Skin of body (tissue), 2 donors: ENCODE measurements around the gene SFXN4. TPM values are rescaled to one million over a fixed set of nuclear protein-coding genes. Genes with fewer than 3 reads are reported as not detected.
"Not testable (repeated sequence)": the region's sequence is repeated elsewhere in the genome, so short reads cannot be mapped to it uniquely, and the experiment has no call there.

Experiments used
- DNase-seq: peaks from one replicate; lab custom pipeline; 2025; lab: John Stamatoyannopoulos, UW
- total RNA-seq: library from RNA; depleted of rRNA; stranded (reverse); fragments of >200 nt; gene quantifications from one replicate; pipeline ENCODE4 v1.2.3, GENCODE V29; 2014

The SFXN4 gene
- total RNA-seq, 1 donor from 2014 or later: 11.4 TPM

DNA sequence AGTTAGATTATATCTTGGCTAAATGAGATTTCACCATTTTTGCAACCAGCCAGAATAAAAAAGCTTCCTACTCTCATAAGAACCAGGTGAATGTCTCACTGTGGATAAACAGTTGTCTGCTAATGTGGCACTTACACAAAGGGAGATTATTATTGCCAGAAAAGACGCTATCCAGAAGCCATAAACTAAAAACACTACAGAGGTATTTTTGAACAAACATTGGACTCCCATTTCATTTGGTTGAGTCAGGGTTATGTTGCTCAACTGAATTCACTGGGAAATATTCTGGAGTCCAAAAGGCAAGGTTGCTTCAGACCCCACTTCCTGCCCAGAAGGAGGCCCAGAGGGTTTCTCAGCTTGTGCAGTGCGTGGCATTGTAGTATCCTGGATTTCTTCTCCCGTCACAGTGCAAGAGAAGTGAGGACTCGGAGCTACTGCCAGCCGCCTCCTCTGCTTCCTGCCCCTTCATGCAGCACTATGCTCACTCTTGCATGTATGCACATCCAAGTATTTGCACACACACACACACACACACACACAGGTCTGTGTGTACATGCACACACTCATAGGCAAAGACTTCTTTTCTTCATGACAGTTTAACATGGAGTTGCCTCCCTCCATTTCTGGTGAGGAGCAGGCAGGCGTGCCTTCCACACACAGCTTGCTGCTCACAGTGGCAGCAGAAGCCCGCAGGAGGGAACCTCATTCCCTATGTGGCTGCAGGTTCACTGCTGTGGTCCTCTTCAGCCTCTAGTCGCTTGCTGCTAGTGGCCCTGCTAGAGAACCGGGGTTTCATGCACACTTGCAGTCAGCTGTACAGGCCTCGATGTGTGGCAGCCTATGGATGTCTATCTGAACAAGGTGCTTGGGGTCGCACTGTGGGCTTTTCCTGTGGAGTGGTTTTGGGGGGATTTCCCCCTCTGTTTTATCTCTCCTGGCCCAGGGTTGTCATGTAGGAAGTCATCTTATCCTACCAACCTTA, 51.5 kb downstream of the SFXN4 start:
- no peak for DNase-seq

DNA sequence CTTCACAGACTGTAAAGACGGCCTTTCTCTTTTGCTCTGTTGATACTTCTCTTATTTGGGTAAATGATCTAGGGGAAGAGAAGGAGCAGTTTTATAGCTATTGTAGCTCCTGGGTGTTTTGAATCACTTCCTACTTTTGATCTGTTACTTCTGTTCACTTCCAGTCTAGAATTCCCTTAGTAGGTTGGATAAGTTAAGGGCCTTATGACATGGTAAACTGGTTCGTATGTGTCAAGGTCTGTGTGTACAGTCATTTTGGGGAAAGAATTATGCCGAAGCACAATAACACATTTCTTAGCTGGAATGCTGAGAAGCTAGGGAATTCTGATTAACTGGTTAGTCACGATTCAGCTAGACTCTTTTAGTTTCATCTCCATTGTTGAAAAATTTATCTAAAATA, 53.5 kb downstream of the SFXN4 start:
- DNase-seq: no peak

DNA sequence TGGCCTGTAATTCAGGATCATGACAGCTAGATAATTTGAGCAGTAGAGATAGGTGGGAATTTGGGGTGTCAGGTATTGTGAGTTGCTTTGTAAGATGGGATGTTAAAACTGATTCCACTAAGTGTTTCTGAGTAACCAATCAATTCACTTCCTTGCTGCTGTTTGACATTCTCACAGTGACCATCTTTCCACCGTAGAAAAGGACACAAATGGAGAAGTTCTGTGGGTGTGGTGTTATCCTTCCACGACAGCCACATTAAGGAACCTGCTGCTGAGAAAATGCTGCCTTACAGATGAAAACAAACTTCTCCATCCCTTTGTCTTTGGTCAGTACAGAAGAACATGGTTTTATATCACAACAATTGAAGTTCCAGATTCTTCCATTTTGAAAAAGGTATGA, 57.7 kb downstream of the SFXN4 start:
- DNase-seq: not testable (repeated sequence)

DNA sequence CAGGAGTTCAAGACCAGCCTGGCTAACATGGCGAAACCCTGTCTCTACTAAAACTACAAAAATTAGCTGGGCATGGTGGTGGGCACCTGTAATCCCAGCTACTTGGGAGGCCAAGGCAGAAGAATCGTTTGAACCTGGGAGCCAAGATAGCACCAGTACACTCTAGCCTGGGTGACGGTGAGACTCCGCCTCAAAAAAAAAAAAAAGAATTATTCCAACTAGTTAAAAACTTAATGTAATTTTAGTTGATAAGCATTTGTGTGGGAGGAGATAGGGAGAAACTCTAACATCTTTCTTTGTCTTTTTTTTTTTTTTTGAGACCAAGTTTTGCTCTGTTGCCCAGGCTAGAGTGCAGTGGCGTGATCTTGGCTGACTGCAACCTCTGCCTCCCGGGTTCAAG, 58.4 kb downstream of the SFXN4 start:
- DNase-seq: not testable (repeated sequence)

DNA sequence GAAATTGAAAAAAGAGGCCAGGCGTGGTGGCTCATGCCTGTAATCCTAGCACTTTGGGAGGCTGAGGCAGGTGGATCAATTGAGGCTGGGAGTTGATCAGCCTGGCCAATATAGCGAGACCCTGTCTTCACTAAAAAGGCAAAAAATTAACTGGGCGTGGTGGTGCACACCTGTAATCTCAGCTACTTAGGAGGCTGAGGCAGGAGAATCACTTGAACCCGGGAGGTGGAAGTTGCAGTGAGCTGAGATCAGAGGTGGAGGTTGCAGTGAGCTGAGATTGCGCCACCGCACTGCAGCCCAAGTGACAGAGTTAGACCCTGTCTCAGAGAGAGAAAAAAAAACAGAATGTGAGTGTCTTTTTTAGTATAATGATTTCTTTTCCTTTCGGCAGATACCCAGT, 59.6 kb downstream of the SFXN4 start:
- not testable (repeated sequence) for DNase-seq

DNA sequence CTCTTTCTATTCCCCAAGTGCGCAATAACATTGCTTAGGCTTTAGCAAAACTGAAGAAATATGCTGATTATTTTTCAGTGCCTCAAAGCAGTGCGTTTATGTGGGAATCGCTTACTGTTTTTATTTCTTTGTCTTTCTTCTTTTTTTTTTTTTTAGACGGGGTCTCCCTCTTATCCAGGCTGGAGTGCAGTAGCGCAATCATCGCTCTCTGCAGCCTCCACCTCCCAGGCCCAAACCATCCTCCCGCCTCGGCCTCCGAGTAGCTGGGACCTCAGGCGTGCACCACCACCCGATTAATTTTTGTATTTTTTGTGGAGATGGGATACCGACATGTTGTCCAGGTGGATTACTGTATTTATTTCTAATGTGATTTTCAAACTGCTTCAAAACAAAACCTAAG, 60.4 kb downstream of the SFXN4 start:
- no peak for DNase-seq

DNA sequence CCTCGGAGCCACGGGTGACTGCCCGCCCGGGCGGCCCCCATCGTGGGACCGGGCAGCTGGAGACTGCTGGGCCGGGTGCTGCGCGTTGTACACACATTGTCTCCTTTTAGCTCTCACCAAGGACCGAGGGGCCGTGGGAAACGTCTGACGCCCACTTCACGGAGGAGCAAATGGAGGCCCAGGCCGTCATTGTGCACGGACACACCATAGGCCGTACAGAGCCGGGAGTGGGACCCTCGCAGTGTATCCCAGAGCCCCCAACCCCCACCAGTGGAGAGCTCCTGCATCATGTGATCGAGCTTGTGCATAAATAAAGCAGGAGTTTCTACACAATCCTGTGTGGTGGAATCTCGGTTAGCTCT, 60.9 kb downstream of the SFXN4 start:
- no peak for DNase-seq

DNA sequence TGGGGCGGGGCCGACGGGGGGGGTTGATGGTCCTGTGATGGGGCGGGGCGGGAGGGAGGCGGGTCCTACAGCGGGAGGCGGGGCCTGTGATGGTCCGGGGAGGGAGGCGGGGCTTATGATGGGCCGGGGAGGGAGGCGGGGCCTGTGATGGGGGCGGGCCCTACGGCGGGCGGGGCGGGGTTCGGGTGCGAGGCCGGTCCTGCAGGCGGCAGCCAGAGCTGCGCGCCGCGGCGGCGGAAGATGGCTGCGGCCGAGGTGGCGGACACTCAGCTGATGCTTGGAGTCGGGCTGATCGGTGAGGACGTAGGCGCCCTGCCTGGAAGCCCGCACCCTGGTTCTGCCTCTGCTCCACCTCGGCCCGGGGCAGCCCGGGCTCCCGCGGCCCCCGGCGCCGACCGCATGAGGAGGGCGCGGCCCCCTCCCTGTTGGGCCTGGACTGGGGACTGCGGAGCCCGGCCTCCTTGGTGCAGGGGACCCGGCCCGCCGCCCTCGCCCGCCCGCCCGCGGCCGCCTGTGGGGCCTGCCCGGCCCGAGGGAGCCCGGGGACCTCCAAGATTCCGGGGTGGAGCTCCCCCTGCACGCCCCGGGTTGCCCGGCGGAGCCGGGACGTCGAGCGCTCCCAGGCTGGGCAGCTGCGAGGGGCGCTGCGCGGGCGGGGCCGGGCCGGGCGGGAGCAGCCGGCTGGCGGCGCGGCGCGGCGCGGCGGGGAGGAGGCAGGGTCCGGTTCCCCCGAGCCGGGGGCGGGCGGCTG, 61.4 kb downstream of the SFXN4 start, which contains the start of gene DENND10:
Gene DENND10, plus strand, starts transcription at position 211 of the 751 bp plus-strand sequence. Its CDS starts 30 bp downstream, at position 241.
- peak; percentile 76 for DNase-seq

DNA sequence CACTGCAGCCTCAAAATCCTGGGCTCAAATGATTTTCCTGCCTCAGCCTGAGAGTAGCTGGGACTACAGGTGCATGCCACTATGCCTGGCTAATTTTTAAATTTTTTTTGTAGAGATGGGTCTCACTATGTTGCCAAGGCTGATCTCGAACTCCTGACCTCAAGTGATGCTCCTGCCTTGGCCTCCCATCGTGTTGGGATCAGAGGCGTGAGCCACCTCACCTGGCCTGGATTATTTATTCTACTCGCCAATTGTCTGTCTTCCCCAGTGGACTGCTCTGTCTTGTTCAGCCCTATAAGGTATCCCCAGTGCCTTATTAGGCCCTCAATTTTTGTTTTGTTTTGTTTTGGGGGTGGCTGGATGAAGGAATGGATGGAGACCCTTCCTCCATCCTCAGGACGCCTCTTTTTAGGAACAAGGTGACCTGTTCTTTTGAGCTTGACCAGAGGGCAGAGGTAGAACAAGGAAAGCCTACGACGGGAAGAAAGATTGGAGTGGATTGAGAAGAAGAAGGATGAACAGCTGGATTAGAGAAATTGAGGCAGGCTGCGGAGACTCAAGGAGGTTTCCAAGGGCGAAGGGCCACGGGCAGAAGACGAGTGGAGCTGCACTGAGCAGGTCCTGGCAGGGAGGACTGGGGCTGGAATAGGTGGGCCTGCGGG, 62.1 kb downstream of the SFXN4 start:
- DNase-seq: no peak

DNA sequence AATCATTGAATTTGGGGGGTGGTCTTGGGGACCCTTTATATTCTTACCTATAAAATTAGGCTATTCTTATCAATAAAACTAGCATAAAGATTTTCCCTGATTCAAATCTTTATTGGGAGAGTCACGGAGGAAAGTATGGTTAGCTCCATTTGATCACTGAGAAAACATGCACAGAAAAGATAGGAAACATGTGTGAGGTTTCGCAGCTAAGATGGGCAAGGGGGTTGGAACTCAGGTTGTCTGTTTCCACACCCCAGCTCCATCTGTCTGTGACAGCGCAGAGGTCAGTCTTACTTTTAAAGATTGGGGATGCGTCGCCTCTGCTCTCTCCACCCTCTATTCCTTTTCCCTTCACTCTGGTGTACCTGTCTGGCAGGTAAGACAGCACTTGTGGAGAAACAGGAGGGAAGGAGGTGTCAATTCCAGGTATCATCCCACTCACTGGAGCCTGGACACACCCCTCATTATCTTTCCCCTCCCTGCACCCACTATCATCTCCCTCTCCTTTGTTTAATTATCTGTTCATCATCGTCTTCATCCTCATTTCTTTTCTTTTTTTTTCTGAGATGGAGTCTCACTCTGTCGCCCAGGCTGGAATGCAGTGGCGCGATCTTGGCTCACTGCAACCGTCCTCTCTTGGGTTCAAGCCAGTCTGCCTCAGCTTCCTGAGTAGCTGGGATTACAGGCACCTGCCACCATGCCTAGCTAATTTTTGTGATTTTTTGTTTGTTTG, 64.0 kb downstream of the SFXN4 start:
- DNase-seq: no peak

DNA sequence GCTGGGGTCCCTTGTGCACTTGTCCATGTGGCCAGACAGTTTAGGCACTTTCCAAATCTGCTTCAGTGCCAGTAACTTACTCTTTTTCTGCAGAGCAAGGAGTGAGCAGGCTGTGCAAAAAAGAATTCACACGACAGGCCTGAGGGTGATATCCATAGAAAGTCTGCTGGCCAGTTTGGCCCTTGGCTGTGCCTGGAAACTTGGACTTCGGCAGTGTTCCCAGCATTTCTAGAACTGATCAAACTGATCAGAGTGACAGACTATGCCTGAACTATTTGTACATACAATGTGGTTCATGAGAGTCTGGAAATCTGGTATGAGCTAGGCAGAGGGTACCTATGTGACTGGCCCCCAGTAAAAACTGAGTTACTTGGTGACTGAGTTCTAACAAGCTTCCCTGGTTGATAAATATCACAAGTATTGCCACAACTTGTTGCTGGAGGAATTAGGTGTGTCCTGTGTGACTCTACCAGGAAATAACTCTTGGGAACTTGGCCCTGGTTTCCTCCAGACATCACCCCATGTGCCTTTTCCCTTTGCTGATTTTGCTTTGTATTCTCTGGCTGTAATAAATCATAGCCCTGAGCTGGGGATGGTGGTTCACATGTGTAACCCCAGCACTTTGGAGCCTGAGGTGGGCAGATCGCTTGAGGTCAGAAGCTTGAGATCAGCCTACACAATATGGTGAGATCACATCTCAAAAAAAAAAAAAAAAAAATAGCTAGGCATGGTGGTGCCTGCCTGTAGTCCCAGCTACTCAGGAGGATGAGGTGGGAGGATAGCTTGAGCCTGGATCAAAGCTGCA, 64.9 kb downstream of the SFXN4 start:
- no peak for DNase-seq

DNA sequence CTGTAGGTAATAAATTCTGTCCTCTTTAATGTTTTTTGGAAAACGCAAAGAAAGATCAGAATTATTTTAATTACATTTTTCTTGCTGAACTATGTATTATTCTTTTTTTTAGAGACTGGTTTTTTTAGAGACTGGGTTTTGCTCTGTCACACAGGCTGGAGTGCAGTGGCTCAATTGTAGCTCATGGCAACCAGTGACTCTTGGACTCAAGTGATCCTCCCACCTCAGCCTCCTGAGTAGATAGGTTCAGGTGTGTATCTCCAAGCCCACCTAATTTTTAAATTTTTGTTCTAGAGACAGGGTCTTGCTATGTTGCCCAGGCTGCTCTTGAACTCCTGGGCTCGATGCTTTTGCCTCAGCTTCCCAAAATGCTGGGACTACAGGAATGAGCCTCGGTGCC, 66.9 kb downstream of the SFXN4 start:
- no peak for DNase-seq

DNA sequence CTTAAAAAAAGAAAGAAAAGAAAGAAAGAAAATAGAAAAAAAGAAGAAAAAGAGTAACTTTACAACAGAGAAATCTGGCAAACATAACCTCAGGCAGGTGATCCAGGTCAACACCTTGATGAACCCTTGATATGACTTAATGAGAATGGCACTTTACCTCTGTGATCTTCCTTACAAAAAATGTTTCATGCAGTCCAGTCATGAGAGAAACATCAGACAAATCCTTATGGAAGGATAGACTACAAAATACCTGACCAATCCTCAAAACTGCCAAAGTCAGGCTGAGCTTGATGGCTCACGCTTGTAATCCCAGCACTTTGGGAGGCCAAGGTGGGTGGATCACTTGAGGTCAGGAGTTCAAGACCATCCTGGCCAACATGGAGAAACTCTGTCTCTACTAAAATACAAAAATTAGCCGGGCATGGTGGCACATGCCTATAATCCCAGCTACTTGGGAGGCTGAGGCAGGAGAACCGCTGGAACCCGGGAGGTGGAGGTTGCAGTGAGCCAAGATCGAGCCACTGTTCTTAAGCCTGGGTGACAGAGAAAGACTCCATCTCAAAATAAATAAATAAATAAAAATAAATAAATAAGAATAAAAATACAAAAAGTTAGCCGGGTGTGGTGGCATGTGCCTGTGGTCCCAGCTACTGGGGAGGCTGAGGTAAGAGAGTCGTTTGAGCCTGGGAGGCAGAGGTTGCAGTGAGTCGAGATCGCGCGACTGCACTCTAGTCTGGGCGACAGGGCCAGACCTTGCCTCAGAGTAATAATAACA, 68.7 kb downstream of the SFXN4 start:
- DNase-seq: not testable (repeated sequence)

DNA sequence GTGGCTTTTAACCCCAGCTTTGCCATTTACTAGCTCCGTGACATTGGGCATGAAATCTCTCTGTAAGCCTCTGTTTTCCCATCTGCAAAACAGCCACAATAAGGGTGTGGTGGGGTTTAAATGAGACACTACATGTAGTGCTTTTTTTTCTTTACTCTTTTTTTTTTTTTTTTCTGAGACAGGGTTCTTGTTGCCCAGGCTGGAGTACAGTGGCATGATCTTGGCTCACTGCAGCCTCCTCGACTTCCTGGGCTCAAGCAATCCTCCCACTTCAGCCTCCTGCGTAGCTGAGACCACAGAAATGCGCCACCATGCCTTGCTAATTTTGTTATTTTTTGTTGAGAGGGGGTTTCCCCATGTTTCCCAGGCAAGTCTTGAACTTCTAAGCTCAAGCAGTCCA, 69.9 kb downstream of the SFXN4 start:
- DNase-seq: no peak

DNA sequence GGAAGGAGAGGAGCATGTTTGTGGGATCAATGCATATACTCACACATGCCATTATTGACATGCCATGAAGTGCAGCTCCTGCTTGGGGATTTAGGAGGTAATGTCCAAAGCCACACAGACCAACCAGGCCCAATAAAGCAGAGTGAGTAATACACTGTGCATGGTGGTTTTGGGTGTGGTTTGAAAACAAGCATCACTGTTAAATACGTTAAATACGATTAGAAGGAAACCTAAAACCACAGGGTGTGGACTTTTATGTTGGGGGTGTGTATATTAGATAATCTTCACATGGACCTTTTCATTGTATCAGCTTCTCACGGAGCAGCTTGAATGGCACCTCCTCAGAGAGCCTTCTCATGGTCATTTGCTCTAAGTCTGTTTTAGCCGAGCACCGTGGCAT, 74.5 kb downstream of the SFXN4 start:
- DNase-seq: no peak
